HG02759 (cell line): ENCODE measurements around the gene TMEM179.

ENCODE experiments used
- ATAC-seq: cut with Tn5 transposase; IDR thresholded peaks from one replicate; pipeline ENCODE4 v1.9.1; 2021; ENCODE audit warnings: mild to moderate bottlenecking, moderate library complexity; ENCODE audit not compliant: unreplicated experiment

The TMEM179 gene

DNA sequence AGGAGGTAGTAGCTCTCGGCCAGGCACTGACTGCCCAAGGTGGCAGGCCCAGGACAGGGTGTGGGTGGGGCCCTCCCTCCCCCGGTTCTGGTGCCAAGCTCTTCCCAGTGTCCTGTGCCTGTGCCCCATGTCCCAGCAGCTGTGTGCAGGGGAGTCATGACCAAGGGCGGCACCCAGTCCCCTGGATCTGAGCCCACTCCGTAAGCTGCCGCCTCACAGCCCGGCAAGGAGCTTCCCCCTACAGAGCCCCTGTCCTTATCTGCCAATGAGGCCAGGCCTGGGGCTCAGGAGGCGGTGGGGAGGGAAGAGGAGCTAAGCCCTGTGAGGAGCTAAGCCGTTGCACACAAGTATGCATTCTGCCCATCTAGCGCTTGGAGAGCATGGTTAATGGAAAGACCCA lies 30.6 kb downstream of the TMEM179 start:
- ATAC-seq: no peak

DNA sequence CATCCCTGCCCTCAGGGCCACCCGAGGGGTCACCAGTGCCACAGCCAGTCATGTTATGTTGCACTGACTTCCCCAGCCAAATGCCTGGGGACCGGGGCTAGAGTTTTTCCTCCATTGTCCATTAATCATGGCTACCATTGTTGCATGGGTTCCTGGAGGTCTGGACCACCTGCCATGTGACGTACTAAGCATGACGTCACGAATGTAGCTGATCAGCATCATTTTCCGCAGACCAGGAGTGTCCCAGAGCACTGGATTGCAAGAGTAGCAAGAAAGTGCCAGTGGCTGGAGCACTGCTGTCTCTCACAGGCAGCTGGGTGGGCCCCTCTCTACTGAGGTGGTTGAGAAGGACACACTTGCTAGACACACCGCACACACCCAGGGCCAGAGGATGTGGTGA lies 31.9 kb downstream of the TMEM179 start:
- ATAC-seq: no peak

DNA sequence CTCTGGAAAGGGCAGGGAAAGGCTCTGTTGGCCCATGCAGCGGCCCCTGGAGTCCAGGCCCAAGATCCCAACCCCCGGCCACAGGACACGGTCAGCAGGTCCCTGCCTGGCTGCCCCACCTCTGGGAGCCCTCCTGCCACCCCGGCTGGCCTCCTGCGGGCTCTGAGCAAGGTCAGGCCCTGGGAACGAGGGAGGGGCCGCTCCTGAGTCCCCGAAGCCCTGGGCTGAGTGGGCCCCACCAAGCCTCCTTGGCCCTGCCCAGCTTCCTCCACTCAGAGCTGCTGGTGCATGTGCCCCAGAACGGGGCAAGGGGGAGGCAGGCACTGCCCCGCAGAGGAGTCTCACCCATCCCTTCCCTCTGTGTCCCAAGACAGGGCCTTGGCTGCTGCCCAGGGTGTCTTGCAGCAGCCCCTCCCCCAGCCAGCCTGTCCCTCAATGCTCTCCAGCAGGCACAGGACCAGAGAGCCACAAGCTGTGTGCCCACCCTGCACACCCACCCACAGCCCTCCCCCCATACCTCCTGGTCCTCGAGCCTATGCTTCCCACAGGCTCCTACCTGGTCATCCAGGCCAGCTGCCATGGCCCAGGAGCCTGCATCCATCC lies 32.4 kb downstream of the TMEM179 start:
- no peak for ATAC-seq

DNA sequence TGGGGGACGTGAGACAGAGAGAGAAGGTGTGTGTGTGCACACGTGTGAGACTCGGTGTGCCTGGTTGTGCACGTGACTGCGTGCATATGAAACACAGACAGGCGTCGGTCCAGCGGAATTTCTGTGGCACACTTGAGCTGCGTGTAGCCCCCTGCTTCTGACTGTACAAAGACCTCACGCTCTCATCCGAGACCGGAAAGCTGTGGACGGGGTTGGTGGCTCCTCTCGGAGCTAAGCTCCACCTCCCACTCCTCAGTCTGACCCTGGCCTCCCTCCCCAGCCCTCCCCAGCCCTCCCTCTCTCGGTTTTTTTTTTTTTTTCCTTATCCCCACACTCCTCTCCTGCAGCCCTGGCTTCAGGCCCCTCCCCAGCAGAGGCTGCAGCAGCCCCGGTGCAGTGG lies 33.3 kb downstream of the TMEM179 start:
- ATAC-seq: no peak

DNA sequence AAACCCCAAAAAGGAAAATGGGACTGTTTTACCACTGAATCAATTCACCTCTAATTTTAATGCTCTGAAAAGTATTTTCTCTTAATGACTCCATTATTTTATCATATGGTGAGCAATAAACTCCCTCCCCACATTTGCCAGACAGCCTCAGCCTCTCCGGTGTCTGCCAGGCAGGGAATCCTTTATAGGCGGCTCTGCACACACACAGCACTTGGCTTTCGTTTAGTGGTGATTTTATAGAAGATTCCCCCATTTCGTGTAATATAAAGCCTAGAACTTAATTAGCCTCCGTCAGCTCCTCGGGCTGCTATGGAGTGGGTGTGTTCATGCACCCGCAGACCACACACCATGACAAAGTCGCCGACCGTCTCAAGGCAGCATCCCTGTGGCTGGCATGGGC lies 35.1 kb downstream of the TMEM179 start:
- ATAC-seq: no peak

GRCh38 chr14:104568620-104569019 lies 36.0 kb downstream of the TMEM179 start:
- no peak for ATAC-seq

DNA sequence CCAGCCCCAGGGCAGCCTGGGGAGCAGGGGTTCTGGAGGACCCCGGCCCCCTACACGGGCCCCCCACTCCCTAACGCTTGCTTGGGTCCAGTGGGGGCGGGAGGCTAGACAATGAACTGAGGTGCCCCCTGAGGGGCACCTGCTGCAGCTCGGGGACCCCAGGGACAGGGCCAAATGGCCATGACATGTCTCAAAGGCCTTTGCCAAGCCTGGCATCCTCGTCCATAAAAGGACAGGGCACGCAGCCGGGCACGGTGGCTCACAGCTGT lies 36.7 kb downstream of the TMEM179 start:
- ATAC-seq: no peak

DNA sequence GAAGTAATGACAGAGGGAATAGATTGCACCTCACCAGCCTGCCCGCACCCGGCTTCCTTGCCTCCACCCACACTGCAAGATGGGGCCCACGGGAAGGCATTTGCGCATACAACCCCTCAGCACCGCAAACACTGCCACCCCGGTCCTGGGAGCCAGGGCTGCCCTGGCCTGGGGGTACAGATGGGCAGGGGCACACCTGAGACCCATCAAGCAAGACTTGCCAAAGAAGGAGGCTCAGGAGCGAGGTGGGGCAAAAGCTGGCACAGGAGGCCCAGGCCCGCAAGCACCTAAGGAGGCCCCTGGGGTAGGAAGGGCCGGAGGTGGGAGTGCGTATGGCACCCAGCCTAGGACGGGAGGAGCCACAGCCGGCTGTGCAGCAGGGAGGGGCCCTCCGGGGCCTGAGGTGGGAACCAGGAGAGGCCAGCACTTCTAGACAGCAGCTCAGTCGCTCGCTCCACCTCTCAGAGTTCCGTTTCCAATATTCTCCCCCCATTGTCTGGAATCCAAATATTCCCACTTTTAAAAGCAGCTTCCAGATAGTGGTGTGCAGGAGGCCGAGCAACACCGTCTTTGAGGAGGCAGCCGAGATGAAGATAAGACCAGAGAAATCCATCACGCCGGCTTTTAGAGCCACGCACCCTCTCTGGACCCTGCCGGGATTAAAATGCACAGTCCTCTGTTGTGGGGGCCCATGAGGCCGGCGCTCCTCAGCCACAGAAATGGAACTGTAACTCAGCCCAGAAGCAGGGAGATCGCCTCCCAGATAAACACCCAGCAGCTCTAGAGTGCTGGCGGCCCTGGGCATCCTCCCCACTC lies 37.2 kb downstream of the TMEM179 start:
- no peak for ATAC-seq

- no peak for ATAC-seq
Observed at GRCh38 chr14:104564744-104565679, 39.6 kb downstream of the TMEM179 start.

GRCh38 chr14:104563742-104564615 lies 40.6 kb downstream of the TMEM179 start:
- no peak for ATAC-seq

- ATAC-seq: no peak
Observed at GRCh38 chr14:104563191-104563741, 41.3 kb downstream of the TMEM179 start.

DNA sequence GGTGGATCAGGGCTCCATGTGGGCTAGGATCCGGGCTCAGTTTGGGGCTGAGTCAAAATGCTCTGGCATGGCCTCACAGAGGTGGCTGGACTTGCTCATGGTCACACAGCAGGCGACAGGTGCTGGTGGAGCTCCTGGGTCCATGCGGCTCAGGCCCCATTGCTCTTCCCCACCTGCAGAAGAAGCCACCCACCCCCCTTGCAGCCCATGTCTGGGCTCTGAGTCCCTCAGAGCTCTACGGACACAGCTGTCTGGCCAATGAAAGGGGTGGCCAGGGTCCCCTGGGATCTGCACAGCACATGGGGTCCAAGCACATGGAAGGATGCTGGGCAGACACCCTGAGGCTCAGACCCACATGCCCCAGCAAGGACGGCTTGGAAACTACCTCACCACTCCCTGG lies 42.0 kb downstream of the TMEM179 start:
- ATAC-seq: no peak

DNA sequence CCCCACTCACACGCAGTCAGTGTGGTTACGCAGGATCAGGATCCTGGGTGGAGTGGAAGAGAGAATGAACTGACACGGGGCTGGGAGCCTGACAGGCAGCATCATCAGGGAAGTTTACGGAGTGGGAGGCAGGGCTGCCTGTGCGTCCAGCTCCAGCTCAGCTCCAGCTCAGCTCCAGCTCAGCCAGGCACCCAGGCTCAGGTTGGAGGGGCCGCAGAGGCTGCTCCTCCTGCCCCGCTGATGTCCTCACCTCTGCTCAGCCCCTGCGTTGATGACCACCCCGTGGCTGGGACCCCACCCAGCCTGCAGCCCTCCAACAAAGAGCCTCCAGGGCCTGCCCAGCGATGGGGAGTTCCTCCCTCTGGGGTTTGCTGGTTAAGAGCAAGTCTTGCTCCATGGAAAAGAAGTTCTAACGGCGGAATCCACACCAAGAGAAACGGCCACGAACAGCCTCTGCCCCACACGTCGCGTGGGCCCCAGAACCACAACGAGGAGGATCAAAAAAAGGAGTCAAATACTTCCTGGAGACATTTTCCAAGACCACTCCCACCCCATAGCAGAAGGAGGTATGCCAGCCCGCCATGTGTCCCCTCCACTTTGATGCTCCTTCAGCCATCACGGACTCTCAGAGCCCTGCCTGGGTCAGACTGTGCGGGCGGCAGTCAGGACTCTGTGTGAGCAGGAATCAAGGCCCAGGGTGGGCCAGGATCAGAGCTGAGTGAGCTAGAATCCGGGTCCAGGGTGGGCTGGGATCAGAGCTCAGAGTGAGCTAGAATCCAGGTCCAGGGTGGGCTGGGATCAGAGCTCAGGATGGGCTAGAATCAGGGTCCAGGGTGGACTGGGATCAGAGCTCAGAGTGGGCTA lies 42.7 kb downstream of the TMEM179 start:
- no peak for ATAC-seq

DNA sequence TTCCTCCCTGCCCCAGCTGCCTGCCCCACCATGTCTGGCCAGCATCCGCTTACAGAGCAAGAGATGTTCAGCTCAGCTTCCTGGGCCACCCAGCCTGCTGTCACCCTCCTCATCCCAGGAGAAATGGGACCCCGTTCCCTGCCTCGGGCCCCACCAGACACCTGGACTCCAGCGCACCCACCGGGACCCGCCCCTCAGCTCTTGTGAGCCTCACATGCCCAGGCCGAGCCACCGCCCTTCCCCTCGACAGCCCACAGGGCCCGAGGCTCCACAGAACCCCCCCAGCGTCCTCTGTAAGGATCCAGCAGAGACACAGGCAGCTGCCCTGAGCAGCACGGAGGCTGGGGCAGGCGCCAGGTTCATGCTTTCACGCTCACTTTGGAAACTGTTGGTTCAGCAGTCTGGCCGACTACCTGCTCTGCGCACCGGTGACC lies 43.4 kb downstream of the TMEM179 start:
- no peak for ATAC-seq

DNA sequence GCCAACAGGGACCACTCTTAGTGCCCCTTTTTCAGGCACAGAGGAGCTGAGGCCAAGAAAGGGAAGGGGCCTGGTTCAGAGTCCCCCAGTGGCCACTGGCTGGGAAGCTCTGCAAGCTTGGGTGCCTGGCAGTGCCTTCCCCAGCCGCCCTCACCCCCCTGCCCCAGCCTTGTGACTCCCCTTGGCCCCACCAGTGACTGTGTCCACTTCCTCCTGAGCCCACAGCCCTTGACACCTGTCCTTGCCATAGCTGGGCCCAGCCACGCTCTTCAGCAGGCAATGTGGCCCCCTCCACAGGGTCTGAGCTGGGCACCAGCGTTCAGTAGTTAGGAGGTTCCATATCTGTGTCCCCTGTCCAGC lies 44.0 kb downstream of the TMEM179 start:
- no peak for ATAC-seq

GRCh38 chr14:104559804-104560585 lies 44.6 kb downstream of the TMEM179 start:
- no peak for ATAC-seq

DNA sequence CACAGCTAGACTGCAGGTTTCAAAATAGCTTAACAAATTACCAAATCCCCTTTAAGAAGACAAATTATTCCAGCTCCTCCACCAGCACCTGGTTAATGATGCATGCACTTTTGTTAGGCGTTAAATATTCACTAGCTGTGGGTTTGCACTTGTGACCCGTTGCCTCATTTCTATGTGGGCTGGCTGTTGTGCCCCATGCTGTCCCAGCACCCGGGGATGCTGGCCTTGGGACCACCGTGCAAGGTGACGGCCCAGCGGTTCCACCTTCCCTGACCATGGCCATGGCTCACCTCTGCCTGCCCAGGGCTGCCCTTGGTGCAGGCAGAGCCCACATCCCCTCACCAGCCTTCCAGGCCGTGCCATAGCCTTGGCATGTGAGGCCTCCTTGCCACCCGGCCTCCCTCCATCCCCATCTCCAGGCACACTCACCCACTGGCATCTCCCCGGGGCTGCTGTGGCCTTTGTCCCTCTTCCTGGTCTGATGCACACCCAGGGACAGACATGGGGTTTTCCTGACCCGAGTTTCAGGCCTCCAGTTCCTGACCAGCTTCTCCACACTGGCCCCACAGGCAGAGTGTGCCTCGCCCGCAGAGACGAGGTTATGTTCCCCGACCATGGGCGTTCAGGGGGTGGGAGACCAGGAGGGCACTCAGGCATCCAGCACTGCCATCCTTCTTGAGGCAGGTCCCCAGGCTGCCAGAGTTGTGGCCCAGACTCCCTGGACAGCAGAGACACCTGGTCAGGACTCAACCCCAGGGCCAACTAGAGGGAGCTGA lies 45.4 kb downstream of the TMEM179 start:
- no peak for ATAC-seq
